HCT116 (cell line): ENCODE data around the gene ROR2.

Source experiments
- ATF3 ChIP-seq: IDR thresholded peaks from 2 replicates; pipeline ENCODE4 v1.6.1; 2012
- CBX3 ChIP-seq: IDR thresholded peaks from 2 replicates; pipeline ENCODE4 v1.6.1; 2012; ENCODE audit warnings: low read depth
- CTCF ChIP-seq, 3 experiments: fragments of 200-600 bp in 1 of 3; sonication (generic) in 1 of 3; IDR thresholded peaks in 2 of 3; conservative IDR thresholded peaks in 1 of 3; 2 replicates each; pipeline ENCODE4 v1.5.1; 2012 to 2017; ENCODE audit warnings: low read depth in 2 of 3, low read length in 2 of 3, antibody characterized with exemption in 1 of 3, borderline replicate concordance in 1 of 3, control low read depth in 1 of 3, mild to moderate bottlenecking in 1 of 3, mixed read lengths in 1 of 3, mixed run types in 1 of 3, moderate library complexity in 1 of 3; ENCODE audit not compliant: insufficient read depth in 1 of 3
- EZH2 ChIP-seq: fragments of 200-600 bp; sonication (generic); IDR thresholded peaks from 2 replicates; pipeline ENCODE4 v1.6.1; 2017; ENCODE audit warnings: antibody characterized with exemption, mixed run types
- FOSL1 ChIP-seq: IDR thresholded peaks from 2 replicates; pipeline ENCODE4 v1.6.1; 2012; ENCODE audit warnings: low read depth
- JUND ChIP-seq: IDR thresholded peaks from 2 replicates; pipeline ENCODE4 v1.6.1; 2012
- MAX ChIP-seq: IDR thresholded peaks from 2 replicates; pipeline ENCODE4 v1.6.1; 2012
- POLR2A ChIP-seq: IDR thresholded peaks from 2 replicates; pipeline ENCODE4 v1.7.0; 2011; ENCODE audit warnings: borderline replicate concordance; ENCODE audit not compliant: insufficient read depth, insufficient read length; ENCODE audit errors: extremely low read depth
- POLR2AphosphoS5 ChIP-seq: IDR thresholded peaks from 2 replicates; pipeline ENCODE4 v1.6.1; 2011; ENCODE audit warnings: mild to moderate bottlenecking, low read depth, low read length, moderate library complexity
- REST ChIP-seq: IDR thresholded peaks from 2 replicates; pipeline ENCODE4 v1.6.1; 2012; ENCODE audit warnings: low read depth
- SIN3A ChIP-seq: IDR thresholded peaks from 2 replicates; pipeline ENCODE4 v1.6.1; 2012; ENCODE audit warnings: low read depth
- SRF ChIP-seq: IDR thresholded peaks from 2 replicates; pipeline ENCODE4 v1.6.1; 2012; ENCODE audit warnings: low read depth
- TCF7L2 ChIP-seq: IDR thresholded peaks from 2 replicates; pipeline ENCODE4 v1.7.0; 2011; ENCODE audit warnings: borderline replicate concordance, inconsistent platforms; ENCODE audit not compliant: insufficient read depth, insufficient read length; ENCODE audit errors: extremely low read depth
- YY1 ChIP-seq: IDR thresholded peaks from 2 replicates; pipeline ENCODE4 v1.6.1; 2011; ENCODE audit warnings: low read length, low read depth, moderate library complexity, mild to moderate bottlenecking; ENCODE audit not compliant: insufficient replicate concordance; ENCODE audit errors: extremely low read depth

- no peak for TF ChIP-seq CTCF (IDR thresholded peaks at IDR 0.05 in 2 of 3, conservative IDR thresholded peaks at IDR 0.05 in 1 of 3; ENCODE audit: borderline replicate concordance in 1 of 3, insufficient read depth in 1 of 3, low read depth in 2 of 3, low read length in 2 of 3)
- TF ChIP-seq YY1 = no peak
- TF ChIP-seq EZH2 = no peak
- TF ChIP-seq SRF = no peak
- TF ChIP-seq SIN3A = no peak
- TF ChIP-seq POLR2AphosphoS5 = no peak
- no peak for TF ChIP-seq POLR2A
- no peak for TF ChIP-seq MAX
- TF ChIP-seq JUND = no peak
- TF ChIP-seq ATF3 = no peak
- no peak for TF ChIP-seq FOSL1
- no peak for TF ChIP-seq CBX3
- TF ChIP-seq TCF7L2 = no peak
- no peak for TF ChIP-seq REST
Observed at GRCh38 chr9:91555132-91555531, 394.9 kb downstream of the ROR2 start.
